D721Med (cell line): ENCODE data around the gene CLDN9.

Experiments used
- DNase-seq: peaks from one replicate; pipeline ENCODE4 v3.0.0; 2011; ENCODE audit warnings: low spot score; ENCODE audit not compliant: insufficient read length
- FAIRE-seq: peaks from 2 replicates; lab custom pipeline; 2011; peaks lifted over from hg19 to GRCh38; lab: Jason Lieb, UNC
- CTCF ChIP-seq: IDR thresholded peaks from 2 replicates; pipeline ENCODE4 v1.5.1; 2012; ENCODE audit warnings: mild to moderate bottlenecking, control low read depth; ENCODE audit not compliant: insufficient read depth; ENCODE audit errors: missing control alignments

The CLDN9 gene

GRCh38 chr16:2987286-2987685, 25.4 kb upstream of the CLDN9 start:
- TF ChIP-seq CTCF: no peak
- no peak for DNase-seq
- no peak for FAIRE-seq

GRCh38 chr16:2987833-2988232, 24.9 kb upstream of the CLDN9 start:
- no peak for TF ChIP-seq CTCF
- FAIRE-seq (no peak), DNase-seq (no peak)

GRCh38 chr16:2988590-2989099, 24.1 kb upstream of the CLDN9 start:
- TF ChIP-seq CTCF: no peak
- no peak for FAIRE-seq
- no peak for DNase-seq

- no peak for DNase-seq
- TF ChIP-seq CTCF: no peak
- no peak for FAIRE-seq
Observed at GRCh38 chr16:2990891-2991290, 21.8 kb upstream of the CLDN9 start.

- no peak for FAIRE-seq
- DNase-seq: no peak
- TF ChIP-seq CTCF: no peak
Observed at GRCh38 chr16:2991566-2992261, 21.0 kb upstream of the CLDN9 start.

- no peak for TF ChIP-seq CTCF
- no peak for FAIRE-seq
Observed at GRCh38 chr16:2992383-2993081, 20.2 kb upstream of the CLDN9 start.

GRCh38 chr16:2996298-2996697, 16.4 kb upstream of the CLDN9 start:
- FAIRE-seq (no peak), DNase-seq (no peak)
- TF ChIP-seq CTCF: no peak

More at GRCh38 chr16:2992383-2993081, 20.2 kb upstream of the CLDN9 start:
- DNase-seq: no peak
